GM19240 (cell line): ENCODE data around the gene KLHL28.

Source experiments
- DNase-seq: peaks from one replicate; pipeline ENCODE4 v3.0.0; 2011; ENCODE audit warnings: low spot score; ENCODE audit not compliant: insufficient read length

Gene KLHL28, protein sequence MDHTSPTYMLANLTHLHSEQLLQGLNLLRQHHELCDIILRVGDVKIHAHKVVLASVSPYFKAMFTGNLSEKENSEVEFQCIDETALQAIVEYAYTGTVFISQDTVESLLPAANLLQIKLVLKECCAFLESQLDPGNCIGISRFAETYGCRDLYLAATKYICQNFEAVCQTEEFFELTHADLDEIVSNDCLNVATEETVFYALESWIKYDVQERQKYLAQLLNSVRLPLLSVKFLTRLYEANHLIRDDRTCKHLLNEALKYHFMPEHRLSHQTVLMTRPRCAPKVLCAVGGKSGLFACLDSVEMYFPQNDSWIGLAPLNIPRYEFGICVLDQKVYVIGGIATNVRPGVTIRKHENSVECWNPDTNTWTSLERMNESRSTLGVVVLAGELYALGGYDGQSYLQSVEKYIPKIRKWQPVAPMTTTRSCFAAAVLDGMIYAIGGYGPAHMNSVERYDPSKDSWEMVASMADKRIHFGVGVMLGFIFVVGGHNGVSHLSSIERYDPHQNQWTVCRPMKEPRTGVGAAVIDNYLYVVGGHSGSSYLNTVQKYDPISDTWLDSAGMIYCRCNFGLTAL

DNA sequence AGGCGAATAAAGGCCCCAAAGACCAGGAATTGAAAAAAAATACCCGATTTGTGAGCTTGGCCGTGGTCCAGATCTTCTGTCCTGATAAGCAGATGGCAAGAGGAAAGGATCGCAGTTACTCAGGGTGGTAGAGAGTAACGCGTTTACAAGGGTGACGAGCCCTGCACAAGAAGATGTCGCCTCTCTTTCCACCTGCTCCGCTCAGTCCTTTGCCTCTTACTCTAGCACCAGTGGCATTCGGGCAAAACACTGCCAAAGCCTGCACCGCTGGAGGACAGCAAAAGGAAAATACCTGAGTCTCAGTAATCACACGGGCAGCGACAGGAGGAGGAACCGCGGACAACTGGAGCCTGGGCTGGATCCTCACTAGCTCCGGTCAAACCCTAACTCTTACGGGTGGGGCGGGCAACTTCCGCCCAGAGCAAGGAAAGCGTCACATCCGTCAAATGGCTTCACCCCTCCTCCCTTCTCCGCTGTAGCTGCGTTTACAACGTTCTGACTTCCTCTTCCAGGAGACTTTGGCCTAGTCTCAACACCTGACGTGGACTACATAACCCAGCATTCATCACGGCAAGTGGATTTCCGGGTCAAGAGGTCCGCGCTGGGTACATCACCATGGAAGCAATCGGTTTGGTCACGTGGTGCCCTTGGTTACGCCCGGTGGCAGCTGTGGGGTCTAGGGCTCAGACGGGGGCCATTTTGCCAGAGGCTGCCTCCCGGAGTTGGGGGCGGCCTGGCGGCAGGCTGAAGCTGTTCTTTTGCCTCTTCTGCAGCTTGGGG lies at the start of gene KLHL28, which contains the start of gene TOGARAM1:
Gene KLHL28 (minus strand): TSS at position 394 of the 780 bp plus-strand sequence. CDS start 16,019 bp downstream, outside the sequence.
Gene TOGARAM1 (plus strand): TSS at position 637 of the 780 bp plus-strand sequence. CDS start 232 bp downstream, outside the sequence.
- DNase-seq, result peak; percentile 72

DNA sequence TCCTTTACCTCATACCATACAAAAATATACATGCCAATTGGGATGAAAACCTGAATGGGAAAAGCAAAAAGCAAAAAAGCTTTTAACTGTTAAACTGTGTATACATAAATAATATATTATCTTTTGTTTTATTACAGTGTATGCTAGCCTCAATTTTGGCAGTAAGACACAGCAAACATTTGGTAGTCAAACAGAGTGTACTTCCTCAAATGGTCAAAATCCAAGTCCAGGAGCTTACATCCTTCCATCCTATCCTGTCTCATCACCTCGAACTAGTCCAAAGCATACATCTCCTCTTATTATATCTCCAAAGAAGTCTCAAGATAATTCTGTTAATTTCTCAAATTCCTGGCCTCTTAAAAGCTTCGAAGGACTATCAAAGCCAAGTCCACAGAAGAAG lies 42.2 kb upstream of the KLHL28 start:
- DNase-seq, result no peak

DNA sequence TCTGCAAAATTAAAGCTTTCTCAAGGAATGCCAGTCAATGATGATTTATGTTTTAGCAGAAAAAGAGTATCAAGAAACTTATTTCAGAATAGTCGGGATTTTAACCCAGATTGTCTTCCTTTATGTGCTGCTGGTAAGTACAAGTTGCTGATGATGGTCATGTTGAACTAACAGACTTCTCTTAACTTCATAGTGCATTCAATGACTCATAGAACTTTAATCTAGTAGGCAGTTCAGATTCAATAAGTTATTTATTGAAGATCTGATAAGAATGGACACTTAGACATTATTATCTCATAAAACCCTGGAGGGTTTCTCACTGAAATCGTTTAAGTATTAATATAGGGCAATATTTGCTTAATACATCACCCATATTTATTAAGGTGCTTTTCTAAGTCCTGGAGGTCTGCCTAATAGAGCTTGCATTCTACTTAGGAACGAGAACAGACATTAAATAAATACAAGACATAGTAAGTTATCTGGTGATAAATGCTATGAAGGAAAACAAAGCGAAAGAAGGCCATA lies 34.1 kb upstream of the KLHL28 start:
- no peak for DNase-seq

DNA sequence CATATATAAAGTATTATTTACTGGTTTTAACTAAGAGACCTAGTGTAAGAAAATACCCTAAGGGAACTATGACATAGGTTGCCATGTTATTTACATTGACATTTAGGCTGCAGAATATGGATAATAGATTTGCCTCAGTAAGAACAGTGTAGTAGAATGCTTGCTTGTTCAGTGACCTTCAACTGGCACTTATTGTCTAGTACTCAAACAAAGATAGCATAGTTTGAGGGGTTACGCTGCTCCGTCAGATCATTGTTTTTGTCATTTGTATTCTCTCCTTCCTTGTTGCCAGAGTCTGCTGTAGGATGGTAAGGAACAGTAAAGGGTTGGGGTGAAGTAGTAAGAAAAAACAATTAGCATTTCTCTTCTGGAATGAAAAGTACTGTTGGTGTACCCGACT lies 33.4 kb upstream of the KLHL28 start:
- no peak for DNase-seq

DNA sequence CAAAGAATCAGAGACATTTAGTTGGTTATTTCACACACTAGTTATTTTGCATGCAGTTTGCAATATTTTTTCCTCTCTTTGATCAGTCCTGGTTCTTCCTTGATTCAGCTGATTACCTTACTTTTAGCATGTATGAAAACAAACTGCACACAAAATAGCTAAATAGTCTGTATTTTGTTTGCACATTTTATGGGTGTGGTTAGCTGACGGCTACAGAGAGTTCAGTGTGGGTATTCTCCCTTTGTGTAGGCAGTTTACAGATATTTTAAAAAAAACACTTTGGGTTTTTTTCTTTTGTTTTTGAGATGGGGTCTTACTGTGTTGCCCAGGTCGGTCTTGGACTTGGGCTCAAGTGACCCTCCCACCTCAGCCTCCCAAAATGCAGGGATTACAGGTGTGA lies 28.8 kb upstream of the KLHL28 start:
- no peak for DNase-seq

DNA sequence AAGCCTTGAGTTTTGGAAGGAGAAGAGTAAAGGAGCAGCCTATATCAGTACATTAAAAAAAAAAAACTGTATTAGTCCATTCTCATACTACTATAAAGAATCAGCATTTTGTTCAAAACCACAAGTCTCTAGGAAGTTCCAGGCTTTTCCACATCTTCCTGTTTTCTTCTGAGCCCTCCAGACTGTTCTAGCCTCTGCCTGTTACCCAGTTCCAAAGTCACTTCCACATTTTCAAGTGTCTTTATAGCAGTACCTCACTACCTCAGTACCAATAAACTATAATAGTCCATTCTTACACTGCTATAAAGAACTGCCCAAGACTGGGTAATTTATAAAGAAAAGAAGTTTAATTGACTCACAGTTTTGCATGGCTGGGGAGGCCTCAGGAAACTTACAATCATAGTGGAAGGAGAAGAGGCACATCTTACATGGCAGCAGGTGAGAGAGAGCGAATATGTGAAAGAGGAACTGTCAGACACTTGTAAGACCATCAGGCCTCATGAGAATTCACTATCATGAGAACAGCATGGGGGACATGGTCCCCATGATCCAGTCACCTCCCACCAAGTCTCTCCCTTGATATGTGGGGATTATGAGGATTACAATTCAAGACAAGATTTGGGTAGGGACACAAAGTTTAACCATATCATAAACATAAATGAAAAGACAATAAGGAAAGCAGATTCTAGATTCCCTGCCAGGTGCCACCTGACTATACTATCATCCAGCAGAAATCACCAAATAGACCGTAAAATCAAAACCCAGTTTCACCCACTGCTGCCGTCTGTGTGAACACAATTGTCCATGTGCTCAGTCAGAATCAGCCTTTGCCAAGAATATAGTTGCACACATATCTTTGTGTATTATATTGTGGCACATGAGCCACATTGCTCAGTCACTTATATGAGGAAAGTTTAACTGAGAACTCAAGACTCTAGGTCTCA lies 28.0 kb upstream of the KLHL28 start:
- no peak for DNase-seq

DNA sequence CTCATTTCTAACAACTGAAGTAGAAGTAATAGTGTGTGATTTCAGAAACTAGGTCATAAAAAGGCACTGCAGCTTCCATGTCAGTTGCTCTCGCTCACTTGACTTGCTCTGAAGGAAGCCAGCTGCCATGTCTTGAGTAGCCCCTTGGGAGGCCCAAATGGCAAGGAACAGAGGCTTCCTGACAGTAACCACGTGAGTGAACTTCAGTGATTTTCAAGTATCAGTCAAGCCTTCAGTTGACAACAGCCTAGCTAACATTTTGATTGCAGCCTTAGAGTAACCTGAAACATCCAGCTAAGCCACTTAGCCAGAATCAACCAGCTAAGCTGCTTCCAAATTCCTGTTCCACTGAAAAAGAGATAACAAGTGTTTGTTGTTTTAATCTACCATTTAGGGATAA lies 26.9 kb upstream of the KLHL28 start:
- DNase-seq, result no peak

DNA sequence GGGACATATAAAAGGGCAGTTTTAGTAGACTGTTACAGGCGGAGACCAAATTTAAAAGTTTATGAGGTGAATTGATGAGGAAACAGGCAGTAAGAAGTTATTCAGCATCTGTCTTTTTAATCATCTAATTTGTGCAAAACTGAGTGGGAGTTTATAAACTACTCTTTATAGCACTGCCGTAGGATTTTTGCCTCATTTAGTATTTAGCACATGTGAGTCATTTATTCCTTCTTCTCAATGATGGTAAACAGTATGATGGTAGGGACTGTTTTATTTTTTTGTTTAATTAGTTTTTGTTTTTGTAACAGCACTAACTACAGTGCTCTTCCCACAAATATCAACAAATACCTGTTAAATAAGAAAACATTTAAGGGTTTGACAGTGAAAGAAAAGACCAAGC lies 20.8 kb upstream of the KLHL28 start:
- DNase-seq, result no peak

DNA sequence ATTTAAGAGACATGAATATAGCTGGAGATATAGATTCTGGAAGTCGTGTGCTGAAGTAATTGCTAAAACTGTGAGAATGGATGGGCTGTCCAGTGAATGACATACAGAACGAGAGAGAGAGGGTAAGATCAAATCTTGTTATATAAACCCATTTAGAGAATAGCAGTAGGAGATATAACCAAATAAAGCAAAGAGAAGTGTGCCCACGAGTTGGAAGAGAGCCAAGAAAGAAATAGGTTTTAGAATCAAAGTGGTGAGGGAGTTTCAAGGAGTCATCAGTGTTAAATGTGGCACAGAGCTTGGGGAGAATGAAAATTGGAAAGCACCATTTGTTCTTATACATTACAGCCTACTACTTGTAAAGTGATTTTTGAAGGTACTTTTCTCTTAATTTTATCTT lies 19.5 kb upstream of the KLHL28 start:
- DNase-seq, result no peak

DNA sequence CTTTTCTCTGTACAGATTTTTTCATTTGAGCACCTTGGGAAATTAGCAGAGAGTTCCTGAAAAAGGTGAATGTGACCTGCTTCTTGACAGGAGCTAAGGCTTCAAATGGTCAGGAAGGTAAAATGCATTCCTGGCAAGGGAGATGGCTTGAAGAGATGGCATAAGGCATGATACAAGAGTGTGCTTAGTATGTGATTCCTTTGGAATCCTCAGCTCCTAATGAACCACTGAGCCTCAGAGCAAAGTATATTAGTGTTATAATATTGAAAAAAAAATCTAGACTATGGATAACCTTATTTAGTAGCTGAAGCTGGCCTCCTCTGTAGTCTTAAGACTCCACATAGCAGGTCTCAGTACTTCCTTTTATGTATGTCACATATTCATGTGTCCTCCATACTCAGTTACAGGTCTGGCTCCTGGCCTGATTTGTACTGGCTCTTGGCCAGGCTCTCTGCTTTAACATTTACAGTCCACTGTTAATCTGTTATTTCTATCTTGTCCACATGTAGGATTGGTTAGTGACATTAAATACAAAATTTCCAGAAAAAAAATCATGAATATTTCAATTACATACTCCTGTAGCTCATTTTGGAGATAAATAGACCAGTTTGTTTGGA lies 18.1 kb upstream of the KLHL28 start:
- DNase-seq, result no peak

DNA sequence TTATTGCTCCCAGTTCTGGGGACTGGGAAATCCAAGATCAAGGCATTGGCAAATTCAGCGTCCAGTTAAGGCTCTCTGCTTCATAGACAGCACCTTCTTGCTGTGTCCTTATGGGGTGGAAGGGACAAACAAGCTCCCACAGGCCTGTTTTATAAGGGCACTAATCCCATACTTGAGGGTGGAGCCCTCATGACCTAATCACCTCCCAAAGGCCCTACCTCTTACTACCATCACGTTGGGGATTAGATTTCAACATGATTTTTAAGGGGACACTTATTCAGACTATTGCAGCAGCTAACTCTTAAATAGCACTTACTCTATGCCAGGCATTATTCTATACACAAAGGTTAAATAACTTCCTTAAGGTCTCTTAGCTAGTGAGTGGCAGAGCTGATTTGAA lies 17.5 kb upstream of the KLHL28 start:
- DNase-seq, result no peak

DNA sequence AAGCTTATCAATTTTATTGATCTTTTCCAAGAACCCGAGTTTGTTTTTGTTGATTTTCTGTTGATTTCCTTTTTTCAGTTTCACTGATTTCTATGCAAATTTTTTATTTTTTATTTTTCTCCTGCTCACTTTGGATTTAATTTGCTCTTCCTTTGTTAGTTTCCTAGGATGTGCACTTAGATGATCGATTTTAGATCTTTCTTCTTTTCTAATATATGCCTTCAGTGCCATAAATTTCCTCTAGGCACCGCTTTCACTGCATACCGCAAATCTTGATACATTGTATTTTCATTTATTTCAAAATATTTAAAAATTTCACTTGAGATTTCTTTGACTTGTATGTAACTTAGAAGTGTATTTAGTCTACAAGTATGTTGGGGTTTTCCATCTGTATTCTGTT lies 9.7 kb upstream of the KLHL28 start:
- DNase-seq, result no peak

DNA sequence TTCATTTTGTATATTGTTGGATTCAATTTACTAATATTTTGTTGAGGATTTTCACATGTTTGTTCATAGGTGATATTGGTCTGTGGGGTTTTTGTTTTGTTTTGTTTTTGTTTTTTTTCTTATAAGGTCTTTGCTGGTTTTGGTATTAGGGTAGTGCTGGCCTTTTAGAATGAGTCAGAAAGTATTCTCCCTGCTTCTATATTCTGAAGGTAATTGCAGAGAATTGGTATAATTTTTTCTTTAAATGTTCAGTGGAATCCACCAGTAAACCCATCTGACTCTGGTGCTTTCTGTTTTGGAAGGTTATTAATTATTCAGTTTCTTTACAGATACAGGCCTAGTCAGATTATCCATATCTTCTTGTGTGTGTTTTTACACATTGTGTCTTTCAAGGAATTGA lies 9.2 kb upstream of the KLHL28 start:
- DNase-seq, result no peak

DNA sequence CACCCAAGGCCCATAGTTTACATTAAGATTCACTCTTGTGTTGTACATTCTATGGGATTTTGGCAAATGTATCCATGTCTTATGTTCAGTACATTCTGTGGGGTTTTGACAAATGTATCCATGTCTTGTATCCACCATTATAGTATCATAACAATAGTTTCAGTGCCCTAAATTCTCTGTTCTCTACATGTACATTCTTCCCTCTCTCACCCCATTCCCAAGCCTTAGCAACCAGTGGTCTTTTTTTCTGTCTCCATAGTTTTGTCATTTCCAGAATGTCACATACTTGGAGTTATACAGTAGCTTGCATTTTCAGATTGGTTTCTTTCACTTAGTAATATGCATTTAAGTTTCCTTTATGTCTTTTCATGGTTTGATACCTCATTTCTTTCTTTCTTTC lies 7.0 kb upstream of the KLHL28 start:
- no peak for DNase-seq

DNA sequence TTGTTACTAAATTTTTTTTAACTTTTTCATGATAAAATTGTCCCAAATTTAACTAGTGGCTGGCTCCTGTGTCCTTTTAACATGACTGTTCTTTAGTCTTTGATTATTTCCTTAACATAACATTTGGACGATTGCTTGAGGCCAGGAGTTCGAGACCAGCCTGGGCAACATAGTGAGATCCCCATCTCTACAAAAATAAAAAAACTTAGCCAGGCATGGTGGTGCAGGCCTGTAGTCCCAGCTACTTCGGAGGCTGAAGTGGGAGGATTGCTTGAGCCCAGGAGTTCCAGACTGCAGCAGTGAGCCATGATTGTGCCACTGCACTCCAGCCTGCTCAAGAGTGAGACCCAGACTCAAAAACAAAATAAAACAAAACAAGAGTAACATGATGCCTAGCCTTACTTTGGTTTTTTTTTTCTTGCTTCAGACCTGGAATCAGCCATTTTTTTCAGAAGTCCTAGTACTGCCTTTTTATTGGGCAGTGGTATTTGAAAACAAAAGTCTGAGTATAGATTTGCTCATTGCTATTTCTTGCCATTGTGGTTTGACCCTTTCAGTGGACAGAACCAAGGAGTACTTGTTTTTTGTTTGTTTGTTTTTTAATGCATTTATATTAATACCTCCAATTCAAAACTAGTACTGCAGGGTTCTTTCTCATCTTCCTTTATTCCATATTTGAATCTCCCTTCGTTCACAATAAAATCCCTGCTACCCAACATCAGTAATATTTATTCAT lies 5.0 kb upstream of the KLHL28 start:
- DNase-seq, result no peak

DNA sequence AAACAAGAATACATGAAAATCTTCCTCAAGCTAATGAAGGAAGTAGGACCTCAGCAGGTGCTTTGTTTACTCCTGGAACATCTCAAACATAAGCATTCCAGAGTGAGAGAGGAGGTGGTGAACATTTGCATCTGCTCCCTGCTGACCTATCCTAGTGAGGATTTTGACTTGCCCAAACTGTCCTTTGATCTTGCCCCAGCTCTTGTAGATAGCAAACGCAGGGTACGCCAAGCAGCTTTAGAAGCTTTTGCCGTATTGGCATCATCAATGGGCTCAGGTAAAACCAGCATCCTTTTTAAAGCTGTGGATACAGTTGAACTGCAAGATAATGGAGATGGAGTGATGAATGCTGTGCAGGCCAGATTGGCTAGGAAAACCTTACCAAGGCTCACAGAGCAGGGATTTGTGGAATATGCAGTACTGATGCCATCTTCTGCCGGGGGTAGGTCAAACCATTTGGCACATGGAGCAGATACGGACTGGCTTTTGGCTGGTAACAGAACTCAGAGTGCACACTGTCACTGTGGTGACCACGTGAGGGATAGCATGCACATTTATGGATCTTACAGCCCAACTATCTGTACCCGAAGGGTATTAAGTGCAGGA lies 2.1 kb upstream of the KLHL28 start:
- DNase-seq, result no peak

DNA sequence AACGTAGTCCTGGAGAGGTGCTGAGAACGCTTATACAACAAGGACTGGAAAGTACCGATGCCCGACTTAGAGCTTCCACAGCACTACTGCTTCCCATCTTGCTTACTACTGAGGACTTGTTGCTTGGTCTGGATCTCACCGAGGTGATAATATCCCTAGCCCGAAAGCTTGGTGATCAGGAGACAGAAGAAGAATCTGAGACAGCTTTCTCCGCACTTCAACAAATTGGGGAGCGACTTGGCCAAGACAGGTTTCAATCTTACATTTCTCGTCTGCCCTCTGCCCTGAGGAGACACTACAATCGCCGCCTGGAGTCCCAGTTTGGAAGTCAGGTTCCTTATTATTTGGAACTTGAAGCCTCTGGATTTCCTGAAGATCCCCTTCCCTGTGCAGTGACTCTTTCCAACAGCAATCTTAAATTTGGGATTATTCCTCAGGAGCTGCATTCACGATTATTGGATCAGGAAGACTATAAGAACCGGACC lies 1.3 kb upstream of the KLHL28 start:
- no peak for DNase-seq

DNA sequence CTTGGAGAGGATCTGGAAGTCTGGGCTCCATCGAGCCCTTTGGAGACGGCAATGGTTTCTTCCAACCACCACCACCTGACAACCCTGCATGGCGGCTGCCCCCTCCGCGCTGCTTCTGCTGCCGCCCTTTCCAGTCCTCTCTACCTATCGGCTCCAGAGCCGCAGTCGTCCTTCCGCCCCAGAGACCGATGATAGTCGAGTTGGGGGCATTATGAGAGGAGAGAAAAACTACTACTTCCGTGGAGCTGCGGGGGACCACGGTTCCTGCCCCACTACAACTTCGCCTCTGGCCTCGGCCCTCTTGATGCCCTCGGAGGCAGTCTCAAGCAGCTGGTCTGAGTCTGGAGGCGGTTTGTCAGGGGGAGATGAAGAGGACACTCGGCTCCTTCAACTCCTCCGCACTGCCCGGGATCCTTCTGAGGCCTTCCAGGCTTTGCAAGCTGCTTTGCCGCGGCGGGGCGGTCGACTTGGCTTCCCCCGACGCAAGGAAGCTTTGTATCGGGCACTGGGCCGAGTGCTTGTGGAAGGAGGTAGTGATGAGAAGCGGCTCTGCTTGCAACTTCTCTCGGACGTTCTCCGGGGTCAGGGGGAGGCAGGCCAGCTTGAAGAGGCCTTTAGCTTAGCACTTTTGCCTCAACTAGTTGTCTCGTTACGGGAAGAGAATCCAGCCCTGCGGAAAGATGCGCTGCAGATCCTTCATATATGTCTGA lies 742 bp upstream of the KLHL28 start:
- DNase-seq, result no peak

DNA sequence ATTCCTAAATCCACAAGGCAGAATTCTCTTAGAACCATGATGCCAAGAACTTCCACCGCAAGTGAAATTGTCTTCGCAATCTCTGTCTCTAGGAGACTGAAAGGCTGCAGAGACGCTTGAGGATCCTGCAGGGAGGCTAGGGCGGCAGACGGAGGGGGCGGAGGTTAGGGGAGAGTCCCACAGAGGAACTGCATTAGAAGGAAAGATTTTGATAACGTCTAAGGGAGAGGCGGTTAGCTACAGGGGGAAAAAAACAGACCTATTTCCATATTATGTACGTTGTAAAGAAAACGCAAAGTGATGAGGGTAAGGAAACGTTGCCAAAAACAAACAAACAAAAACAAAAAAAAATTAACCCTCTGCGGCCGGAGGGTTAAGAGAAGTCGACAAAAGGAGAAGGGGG lies 595 bp downstream of the KLHL28 start:
- peak; percentile 17 for DNase-seq
